Endothelial cell of umbilical vein (primary cell): ENCODE data around the gene BTLA. TPM values are rescaled to one million over a fixed set of nuclear protein-coding genes. Genes with fewer than 3 reads are reported as not detected.
A peak's percentile ranks its signal among the peaks of the same experiment; 100 is the strongest.

ENCODE experiments used
- BruUV-seq: library from RNA; stranded (reverse); fragments of 400-500 nt; replicated peaks from 2 replicates; lab custom pipeline; 2021; lab: Mats Ljungman, UMichigan
- CTCF ChIA-PET: fragments of 300-600, 350-600 bp; sonication (Branson Sonifier 250); formaldehyde crosslinking; loops from one replicate; lab custom pipeline; 2021; ENCODE audit warnings: antibody characterized with exemption, inconsistent platforms; lab: Charles Lee
- POLR2A ChIA-PET: fragments of 300-600, 350-600 bp; sonication (Branson Sonifier 250); formaldehyde crosslinking; loops from one replicate; lab custom pipeline; 2021; ENCODE audit warnings: antibody characterized with exemption, inconsistent platforms; lab: Charles Lee
- DNase-seq: peaks from one replicate; pipeline ENCODE4 v3.0.0-alpha.2; 2011; ENCODE audit warnings: low read depth, low spot score
- FAIRE-seq: peaks from 2 replicates; lab custom pipeline; 2011; peaks lifted over from hg19 to GRCh38; lab: Jason Lieb, UNC
- H2AFZ ChIP-seq: 2 replicates; pipeline ENCODE4 v1.6.0; 2012; ENCODE audit warnings: low read depth, low read length, control low read depth, inconsistent platforms
- H3K27ac ChIP-seq: 2 replicates; pipeline ENCODE4 v1.5.1; 2011; ENCODE audit warnings: low read depth, mild to moderate bottlenecking, control low read depth, low read length, moderate library complexity; ENCODE audit not compliant: insufficient read depth
- H3K27me3 ChIP-seq, 2 experiments: 2 replicates each; pipeline versions ENCODE4 v1.6.0 to v1.6.1; 2011; ENCODE audit warnings: low read length in 2 of 2, mixed read lengths in 1 of 2; ENCODE audit not compliant: control insufficient read depth in 2 of 2, insufficient read depth in 2 of 2
- H3K36me3 ChIP-seq, 2 experiments: 2 replicates in 1 of 2; 3 replicates in 1 of 2; pipeline ENCODE4 v1.5.1; 2011; ENCODE audit warnings: low read length in 2 of 2, mild to moderate bottlenecking in 1 of 2, moderate library complexity in 1 of 2; ENCODE audit not compliant: control insufficient read depth in 2 of 2, insufficient read depth in 2 of 2; ENCODE audit errors: extremely low read depth in 1 of 2
- H3K4me1 ChIP-seq: 3 replicates; pipeline ENCODE4 v1.5.1; 2011; ENCODE audit warnings: mild to moderate bottlenecking, low read length; ENCODE audit not compliant: control insufficient read depth, insufficient read depth; ENCODE audit errors: extremely low read depth
- H3K4me2 ChIP-seq: 2 replicates; pipeline ENCODE4 v1.6.1; 2011; ENCODE audit warnings: low read length, control low read depth, mixed read lengths; ENCODE audit not compliant: insufficient read depth
- H3K4me3 ChIP-seq, 3 experiments: fragments of 200-600 bp in 1 of 3; sonication (generic), shearing (Covaris generic) in 1 of 3; replicated peaks in 1 of 3; 2 replicates each; pipeline ENCODE4 v1.5.1; 2011 to 2016; ENCODE audit warnings: control low read depth in 3 of 3, low read length in 3 of 3, mild to moderate bottlenecking in 2 of 3, inconsistent platforms in 1 of 3, low read depth in 1 of 3, moderate library complexity in 1 of 3; ENCODE audit not compliant: insufficient read depth in 1 of 3
- H3K79me2 ChIP-seq: 2 replicates; pipeline ENCODE4 v1.6.0; 2012; ENCODE audit warnings: low read length, inconsistent platforms; ENCODE audit not compliant: control insufficient read depth, insufficient read depth
- H3K9ac ChIP-seq: replicated peaks from 2 replicates; pipeline ENCODE3; 2011; ENCODE audit warnings: low read length, control low read depth; ENCODE audit not compliant: insufficient read depth; ENCODE audit errors: extremely low read depth
- H3K9me1 ChIP-seq: replicated peaks from 3 replicates; pipeline ENCODE4 v1.6.0; 2011; ENCODE audit warnings: mild to moderate bottlenecking, low read length; ENCODE audit not compliant: control insufficient read depth, insufficient read depth; ENCODE audit errors: extremely low read depth
- H3K9me3 ChIP-seq: replicated peaks from 2 replicates; pipeline ENCODE4 v1.5.1; 2012; ENCODE audit warnings: low read length, inconsistent platforms; ENCODE audit not compliant: control insufficient read depth, insufficient read depth
- H4K20me1 ChIP-seq: replicated peaks from 2 replicates; pipeline ENCODE3; 2011; ENCODE audit warnings: mild to moderate bottlenecking, low read length; ENCODE audit not compliant: control insufficient read depth, insufficient read depth; ENCODE audit errors: extremely low read depth
- EZH2 ChIP-seq: IDR thresholded peaks from 2 replicates; pipeline ENCODE4 v1.6.1; 2012; ENCODE audit warnings: borderline replicate concordance, low read depth, mild to moderate bottlenecking, moderate library complexity, low read length, inconsistent platforms; ENCODE audit not compliant: severe bottlenecking
- FOS ChIP-seq: IDR thresholded peaks from 2 replicates; pipeline ENCODE4 v1.6.1; 2011; ENCODE audit warnings: mild to moderate bottlenecking, low read length, moderate library complexity, borderline replicate concordance; ENCODE audit not compliant: insufficient read depth
- GATA2 ChIP-seq: IDR thresholded peaks from 2 replicates; pipeline ENCODE4 v1.7.0; 2011; ENCODE audit warnings: low read depth, mild to moderate bottlenecking, moderate library complexity, mixed read lengths, low read length; ENCODE audit not compliant: insufficient read length, insufficient read depth
- JUN ChIP-seq: IDR thresholded peaks from 2 replicates; pipeline ENCODE4 v1.6.1; 2011; ENCODE audit warnings: borderline replicate concordance, low read depth; ENCODE audit not compliant: insufficient read length, insufficient read depth
- MAX ChIP-seq: IDR thresholded peaks from 2 replicates; pipeline ENCODE4 v1.6.1; 2011; ENCODE audit not compliant: insufficient read depth, insufficient read length
- MYC ChIP-seq: IDR thresholded peaks from one replicate; pipeline ENCODE4 v1.6.1; 2011; ENCODE audit warnings: mild to moderate bottlenecking, low read depth, low read length
- POLR2A ChIP-seq: IDR thresholded peaks from 2 replicates; pipeline ENCODE4 v1.6.1; 2012; ENCODE audit warnings: low read depth, mild to moderate bottlenecking, control low read depth, low read length
- POLR2AphosphoS5 ChIP-seq: IDR thresholded peaks from 2 replicates; pipeline ENCODE4 v1.6.1; 2012; ENCODE audit warnings: low read depth, mild to moderate bottlenecking, control low read depth, low read length, moderate library complexity; ENCODE audit not compliant: insufficient read depth
- dilution Hi-C: fragments of 300-500 bp; cut with MboI; formaldehyde crosslinking; loops from one replicate; pipeline ENCODE4 v1.15.0; 2019; ENCODE audit warnings: low sequenced_read_pairs; ENCODE audit not compliant: extremely low pct_ligation_motif_present
- intact Hi-C: fragments of 100-400 bp; cut with micrococcal nuclease; formaldehyde crosslinking; loops from one replicate; pipeline ENCODE4 v1.10.0; 2022
- polyA plus RNA-seq, 4 experiments: library from polyadenylated mRNA; depleted of rRNA in 3 of 4; stranded (reverse) in 3 of 4; unstranded in 1 of 4; fragments of >200 nt; gene quantifications; 2 replicates each; pipeline versions ENCODE4 v1.2.1 to v1.2.3, GENCODE V29; 2011 to 2012; ENCODE audit warnings: missing spikeins in 1 of 4
- total RNA-seq: library from RNA; stranded (reverse); gene quantifications from 2 replicates; pipeline ENCODE4 v1.2.3, GENCODE V29; 2021
- TF ChIP-seq, protein P1 (sequence below), 2 donors: IDR thresholded peaks; 1 replicate in 1 of 2; 2 replicates in 1 of 2; pipeline ENCODE4 v1.5.1; 2011; ENCODE audit warnings: low read length in 2 of 2, mild to moderate bottlenecking in 2 of 2, moderate library complexity in 2 of 2, control low read depth in 1 of 2, inconsistent platforms in 1 of 2, low read depth in 1 of 2; ENCODE audit not compliant: insufficient read depth in 1 of 2; ENCODE audit errors: extremely low read depth in 1 of 2

Gene BTLA
- total and polyA plus RNA-seq, 2 donors (not counting 3 experiments of a cell fraction or from before 2014, with no cell fraction given) = not detected

GRCh38 chr3:112500621-112501020 is 1.3 kb upstream of the BTLA start:
- no peaks in the 10 kb centered on the region for H3K9me1 ChIP-seq
- TF ChIP-seq JUN (peak; percentile 71), MAX (no peak), POLR2A (peak; percentile 76), MYC (no peak), POLR2AphosphoS5 (peak; percentile 92), GATA2 (peak; percentile 73), EZH2 (no peak), FOS (peak; percentile 76)
- TF ChIP-seq, protein P1, sequence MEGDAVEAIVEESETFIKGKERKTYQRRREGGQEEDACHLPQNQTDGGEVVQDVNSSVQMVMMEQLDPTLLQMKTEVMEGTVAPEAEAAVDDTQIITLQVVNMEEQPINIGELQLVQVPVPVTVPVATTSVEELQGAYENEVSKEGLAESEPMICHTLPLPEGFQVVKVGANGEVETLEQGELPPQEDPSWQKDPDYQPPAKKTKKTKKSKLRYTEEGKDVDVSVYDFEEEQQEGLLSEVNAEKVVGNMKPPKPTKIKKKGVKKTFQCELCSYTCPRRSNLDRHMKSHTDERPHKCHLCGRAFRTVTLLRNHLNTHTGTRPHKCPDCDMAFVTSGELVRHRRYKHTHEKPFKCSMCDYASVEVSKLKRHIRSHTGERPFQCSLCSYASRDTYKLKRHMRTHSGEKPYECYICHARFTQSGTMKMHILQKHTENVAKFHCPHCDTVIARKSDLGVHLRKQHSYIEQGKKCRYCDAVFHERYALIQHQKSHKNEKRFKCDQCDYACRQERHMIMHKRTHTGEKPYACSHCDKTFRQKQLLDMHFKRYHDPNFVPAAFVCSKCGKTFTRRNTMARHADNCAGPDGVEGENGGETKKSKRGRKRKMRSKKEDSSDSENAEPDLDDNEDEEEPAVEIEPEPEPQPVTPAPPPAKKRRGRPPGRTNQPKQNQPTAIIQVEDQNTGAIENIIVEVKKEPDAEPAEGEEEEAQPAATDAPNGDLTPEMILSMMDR (IDR thresholded peaks at IDR 0.05; ENCODE audit: extremely low read depth in 1 of 2, insufficient read depth in 1 of 2, low read depth in 1 of 2, low read length in 2 of 2) = no peak
- no peaks in the 10 kb centered on the region for H3K27me3 ChIP-seq
- H3K27ac ChIP-seq = peak overlapping the region; percentile 64
- no peaks in the 10 kb centered on the region for H3K79me2 ChIP-seq
- H3K9ac ChIP-seq = no peak overlapping the region
- dilution Hi-C loops (no loop called here), intact Hi-C loops (loop anchor here (1.0 kb wide), 1 partner anchor 109 kb away; no protein-coding TSS in a partner anchor)
- no peaks in the 10 kb centered on the region for H3K9me3 ChIP-seq
- H3K4me2 ChIP-seq = peak overlapping the region; percentile 10
- no peaks in the 10 kb centered on the region for H3K36me3 ChIP-seq
- POLR2A ChIA-PET = no interaction called here
- H2AFZ ChIP-seq = no peak overlapping the region
- no peak overlapping the region for H3K4me3 ChIP-seq
- DNase-seq (peak; percentile 93), FAIRE-seq (peak; percentile 90)
- peaks cover 18% of the 10 kb centered on the region for H3K4me1 ChIP-seq
- CTCF ChIA-PET = interaction anchor here (0.6 to 2.3 kb wide), 9 partner anchors 12 to 389 kb away, joined by 3 to 10 read pairs (median 4); partner anchors contain the start of genes CD200 and SLC9C1
- BruUV-seq = no TSS peak
- no peaks in the 10 kb centered on the region for H4K20me1 ChIP-seq
